Esophagus (tissue), 2 donors: ENCODE data around the gene GLYATL1B. TPM values are rescaled to one million over a fixed set of nuclear protein-coding genes. Genes with fewer than 3 reads are reported as not detected.
"Not testable (repeated sequence)": the region's sequence is repeated elsewhere in the genome, so short reads cannot be mapped to it uniquely, and the experiment has no call there.

Source experiments
- H3K27ac ChIP-seq, 2 donors: one replicate each; pipeline ENCODE4 v1.5.1; 2013; ENCODE audit warnings: low read depth in 2 of 2, mild to moderate bottlenecking in 2 of 2, inconsistent platforms in 1 of 2, low read length in 1 of 2, moderate library complexity in 1 of 2
- H3K27me3 ChIP-seq, 2 donors: one replicate each; pipeline ENCODE4 v1.6.1; 2013; ENCODE audit warnings: low read length in 2 of 2, control low read depth in 1 of 2, mild to moderate bottlenecking in 1 of 2; ENCODE audit not compliant: insufficient read depth in 2 of 2, control insufficient read depth in 1 of 2
- H3K36me3 ChIP-seq, 2 donors: one replicate each; pipeline ENCODE4 v1.6.1; 2013; ENCODE audit warnings: low read length in 1 of 2; ENCODE audit not compliant: control insufficient read depth in 2 of 2, insufficient read depth in 2 of 2
- H3K4me1 ChIP-seq, 2 donors: one replicate each; pipeline ENCODE4 v1.6.1; 2013; ENCODE audit warnings: low read length in 1 of 2; ENCODE audit not compliant: control insufficient read depth in 2 of 2, insufficient read depth in 2 of 2
- H3K4me3 ChIP-seq, 2 donors: one replicate each; pipeline ENCODE4 v1.5.1; 2013; ENCODE audit warnings: low read length in 2 of 2, mild to moderate bottlenecking in 2 of 2, low read depth in 1 of 2, moderate library complexity in 1 of 2
- H3K9me3 ChIP-seq, 2 donors: one replicate each; pipeline ENCODE4 v1.6.1; 2013; ENCODE audit warnings: mild to moderate bottlenecking in 2 of 2, low read depth in 1 of 2, low read length in 1 of 2, moderate library complexity in 1 of 2; ENCODE audit not compliant: control insufficient read depth in 2 of 2, insufficient read depth in 1 of 2
- WGBS, 2 donors: extraction: QIAGEN DNeasy Blood & Tissue Kit; methylation state at CpG; one replicate each; pipeline ENCODE4 v1.1.7; 2013; 5-methylcytosine and 5-hydroxymethylcytosine counted together
- polyA plus RNA-seq, 2 donors: library from polyadenylated mRNA; stranded (reverse); fragments of 200-250 nt; gene quantifications; one replicate each; pipeline ENCODE4 v1.2.3, GENCODE V29; 2013
- donor health status: healthy with polysubstance abuse.
- donor health status: Bipolar disorder and iron deficiency.

GLYATL1B gene, protein sequence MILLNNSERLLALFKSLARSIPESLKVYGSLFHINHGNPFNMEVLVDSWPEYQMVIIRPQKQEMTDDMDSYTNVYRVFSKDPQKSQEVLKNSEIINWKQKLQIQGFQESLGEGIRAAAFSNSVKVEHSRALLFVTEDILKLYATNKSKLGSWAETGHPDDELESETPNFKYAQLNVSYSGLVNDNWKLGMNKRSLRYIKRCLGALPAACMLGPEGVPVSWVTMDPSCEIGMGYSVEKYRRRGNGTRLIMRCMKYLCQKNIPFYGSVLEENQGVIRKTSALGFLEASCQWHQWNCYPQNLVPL
- polyA plus RNA-seq = not detected

DNA sequence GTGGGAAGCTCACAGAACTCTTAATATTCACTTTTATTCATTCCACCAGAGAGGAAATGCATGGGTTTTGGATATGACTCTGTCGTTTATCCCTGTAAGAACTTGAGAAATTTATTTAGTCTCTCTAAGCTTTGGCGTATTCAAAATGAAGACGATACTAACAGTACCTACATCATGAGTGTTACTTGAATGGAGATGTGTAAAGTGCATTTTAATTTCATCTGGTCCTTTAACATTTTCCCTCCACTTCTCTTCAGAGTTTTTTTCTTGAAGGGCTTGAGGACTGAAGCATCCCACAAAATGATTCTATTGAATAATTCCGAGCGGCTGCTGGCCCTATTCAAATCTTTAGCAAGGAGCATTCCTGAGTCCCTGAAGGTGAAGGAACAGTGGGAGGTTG, at the start of gene GLYATL1B:
Gene GLYATL1B, plus strand, starts transcription at position 301 of the 400 bp plus-strand sequence. Its CDS starts 0 bp downstream, at position 301.
- H3K27ac ChIP-seq, H3K36me3 ChIP-seq, H3K4me1 ChIP-seq, H3K9me3 ChIP-seq, H3K4me3 ChIP-seq, H3K27me3 ChIP-seq: not testable (repeated sequence)
- 88 to 91% methylated on average over 5 of the region's 5 CpGs for WGBS, 2 donors

DNA sequence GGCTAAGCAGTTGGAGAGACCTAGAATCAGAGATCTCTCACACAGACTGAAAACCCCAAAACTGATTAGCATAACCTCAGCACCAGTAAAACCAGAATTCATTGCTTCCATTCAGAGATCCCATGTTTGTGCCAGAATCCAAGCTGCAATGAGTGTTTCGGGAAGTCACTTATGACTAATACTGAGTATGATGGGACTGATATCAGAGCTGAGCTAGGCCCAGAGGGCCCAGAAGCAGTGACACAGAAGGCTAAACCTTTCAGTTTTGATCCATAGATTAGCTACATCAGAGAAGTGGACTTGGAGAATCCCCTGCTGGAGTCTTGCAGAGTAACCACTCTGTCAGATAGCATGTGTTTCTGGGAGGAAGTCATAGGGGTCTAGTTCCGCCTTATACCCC, 49.6 kb upstream of the GLYATL1B start:
- not testable (repeated sequence) for H3K4me1 ChIP-seq, H3K9me3 ChIP-seq, H3K4me3 ChIP-seq, H3K27me3 ChIP-seq, H3K36me3 ChIP-seq, H3K27ac ChIP-seq
- 91 to 93% methylated on average over 2 of the region's 2 CpGs for WGBS, 2 donors

DNA sequence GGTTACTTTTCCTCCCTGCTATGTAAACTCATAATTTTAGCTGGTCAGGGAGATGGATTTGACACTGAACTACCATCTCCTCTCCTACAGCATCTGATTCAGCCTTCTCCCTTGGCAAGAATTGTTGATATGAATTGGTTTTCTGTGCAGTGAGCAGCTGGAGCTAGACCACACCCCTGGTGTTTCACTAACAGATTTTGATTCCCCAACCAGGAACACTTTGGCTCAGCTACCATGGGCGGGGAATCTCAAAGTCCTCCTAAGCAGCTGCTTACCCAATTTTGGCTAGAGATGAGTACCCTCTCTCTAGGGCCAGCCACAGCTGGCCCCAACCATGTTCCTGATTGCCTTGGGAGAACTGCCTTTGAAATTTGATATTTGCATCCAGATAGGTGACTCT, 48.7 kb upstream of the GLYATL1B start:
- H3K4me1 ChIP-seq, H3K27me3 ChIP-seq, H3K27ac ChIP-seq, H3K4me3 ChIP-seq, H3K36me3 ChIP-seq, H3K9me3 ChIP-seq: not testable (repeated sequence)
- 40 to 71% methylated on average over 1 of the region's 1 CpG for WGBS, 2 donors

DNA sequence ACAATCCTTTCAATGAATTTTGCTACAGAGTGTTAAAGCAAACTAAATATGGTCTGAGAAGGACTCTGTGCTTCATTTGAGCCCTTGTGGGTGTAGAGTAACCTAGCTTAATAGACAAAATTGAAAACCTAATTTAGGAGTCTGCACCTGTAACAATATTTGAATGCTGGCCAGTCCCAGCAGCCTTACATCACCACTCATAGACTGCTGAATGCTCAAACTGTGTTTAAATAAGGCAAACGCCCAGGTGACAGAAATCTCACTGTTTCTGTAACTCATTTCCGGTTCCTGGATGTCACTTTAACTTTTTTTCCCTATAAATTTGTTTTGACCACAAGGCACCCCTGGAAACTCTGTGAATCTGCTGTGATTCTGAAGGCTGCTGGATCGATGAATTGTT, 45.5 kb upstream of the GLYATL1B start:
- no peak overlapping the region for H3K27ac ChIP-seq
- 55 to 56% methylated on average over 3 of the region's 3 CpGs for WGBS, 2 donors
- H3K9me3 ChIP-seq = no peaks in the 10 kb centered on the region
- H3K4me1 ChIP-seq = no peaks in the 10 kb centered on the region
- no peak overlapping the region for H3K4me3 ChIP-seq
- H3K36me3 ChIP-seq = no peaks in the 10 kb centered on the region
- no peaks in the 10 kb centered on the region for H3K27me3 ChIP-seq

DNA sequence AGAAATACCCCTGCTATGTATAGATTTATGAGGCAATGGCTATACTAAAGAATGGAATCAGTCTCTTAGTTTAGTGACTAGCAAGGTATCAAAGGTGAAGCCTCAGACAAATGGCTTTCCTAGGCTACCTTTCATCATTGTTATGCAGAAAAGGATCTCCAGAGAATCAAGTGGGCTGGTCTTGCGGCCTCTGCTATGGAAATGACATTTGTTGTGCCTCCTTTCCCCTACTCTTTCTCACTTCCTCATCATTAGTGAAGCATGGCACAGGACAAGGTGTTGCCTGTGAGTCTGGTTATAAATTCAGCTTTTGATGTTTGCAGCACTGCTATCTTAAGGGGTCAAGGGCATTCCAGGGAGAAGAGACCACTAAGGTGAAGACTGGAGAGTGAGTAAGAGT, 34.7 kb upstream of the GLYATL1B start:
- H3K9me3 ChIP-seq = not testable (repeated sequence)

DNA sequence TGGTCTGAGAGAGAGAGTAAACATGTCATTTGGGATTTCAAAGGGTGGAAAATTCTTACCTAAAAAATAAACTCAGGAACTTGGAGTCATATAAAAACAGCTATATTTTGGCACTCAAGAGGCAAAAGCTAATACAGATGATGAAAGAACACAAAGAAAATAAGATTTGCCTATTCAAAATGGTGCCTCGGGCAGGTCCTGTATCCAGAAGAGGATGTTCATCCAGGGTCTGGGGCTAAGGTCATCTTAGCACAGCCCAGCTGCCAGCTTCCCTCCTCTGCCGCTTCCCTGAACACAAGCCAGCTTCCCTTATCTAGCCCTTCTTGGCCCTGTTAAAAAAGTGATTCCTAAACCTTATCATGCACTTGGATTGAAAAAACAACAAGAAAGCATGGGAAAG, 33.8 kb upstream of the GLYATL1B start:
- not testable (repeated sequence) for H3K36me3 ChIP-seq, H3K27ac ChIP-seq, H3K9me3 ChIP-seq, H3K4me1 ChIP-seq, H3K27me3 ChIP-seq, H3K4me3 ChIP-seq
- 61 to 74% methylated on average over 2 of the region's 2 CpGs for WGBS, 2 donors

More for the DNA sequence above, 34.7 kb upstream of the GLYATL1B start:
- not testable (repeated sequence) for H3K27ac ChIP-seq, H3K4me3 ChIP-seq, H3K36me3 ChIP-seq, H3K4me1 ChIP-seq, H3K27me3 ChIP-seq
- WGBS, 2 donors = 83 to 89% methylated on average over 1 of the region's 1 CpG

DNA sequence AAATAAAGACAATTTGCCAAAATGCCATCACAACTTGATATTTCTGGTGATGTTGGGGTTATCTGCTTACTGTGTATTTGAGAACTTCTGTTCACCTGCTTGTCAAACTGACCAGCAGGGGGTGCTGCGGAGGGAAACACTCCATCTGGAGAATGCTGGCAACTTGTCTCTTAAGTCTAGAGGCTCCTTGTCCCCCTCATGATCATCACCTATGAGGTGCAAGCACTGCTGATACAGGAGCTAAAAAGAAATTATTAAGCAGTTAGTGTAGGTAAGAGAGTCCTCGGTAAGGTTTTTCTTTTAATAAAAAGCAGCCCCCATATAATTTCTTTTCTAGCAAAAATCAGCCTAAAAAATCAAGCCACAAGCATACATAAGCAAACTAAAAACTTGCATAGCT, 32.7 kb upstream of the GLYATL1B start:
- H3K27me3 ChIP-seq = no peaks in the 10 kb centered on the region
- H3K9me3 ChIP-seq = no peaks in the 10 kb centered on the region
- 28 to 39% methylated on average over 2 of the region's 2 CpGs for WGBS, 2 donors

DNA sequence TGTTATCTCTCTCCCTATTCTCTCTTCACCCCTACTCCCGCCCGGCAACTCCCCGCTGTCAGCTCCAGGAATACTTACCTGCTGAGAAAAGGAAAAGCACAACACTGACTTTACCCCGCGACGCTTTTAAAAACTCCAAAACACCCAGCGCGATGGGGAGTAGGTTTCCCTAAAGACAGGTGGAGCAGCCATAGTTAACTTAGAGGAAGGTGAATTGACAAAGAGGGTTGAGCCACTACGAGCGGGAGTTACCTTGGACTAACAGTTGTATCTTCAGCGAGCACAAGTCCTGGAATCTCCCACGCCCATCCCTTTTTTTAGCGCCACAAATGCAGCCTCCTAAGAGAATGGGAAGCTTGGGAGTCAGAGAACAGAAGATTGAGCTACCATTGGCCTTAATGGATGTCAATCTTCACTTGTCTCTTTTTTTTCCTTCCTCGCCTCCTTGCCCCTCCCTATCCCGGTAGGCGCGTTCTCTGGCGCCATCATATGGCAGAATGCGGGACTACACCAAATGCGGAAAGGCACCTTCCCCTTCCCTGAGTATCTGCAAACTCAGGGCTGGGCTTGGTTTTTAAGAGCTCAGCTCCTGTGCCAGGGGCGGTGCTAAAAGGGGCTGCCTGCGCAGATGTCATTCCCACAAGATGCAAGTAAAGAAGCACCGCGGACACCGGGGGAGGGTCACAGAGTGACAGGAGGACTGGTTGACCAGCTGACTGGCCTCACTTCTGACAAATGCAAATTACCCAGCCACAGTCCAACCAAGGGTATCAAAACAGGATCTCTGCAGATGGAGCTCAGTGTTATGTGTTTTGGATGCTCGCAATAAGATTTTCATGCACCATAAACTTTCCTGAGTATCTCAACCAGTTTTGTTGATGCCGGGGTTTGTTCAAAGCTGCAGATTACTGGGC, 27.7 kb upstream of the GLYATL1B start:
- H3K4me3 ChIP-seq = peak overlapping the region in 1 of 2 donors; percentile 5
- not testable (repeated sequence) for H3K36me3 ChIP-seq, H3K27me3 ChIP-seq, H3K9me3 ChIP-seq, H3K4me1 ChIP-seq, H3K27ac ChIP-seq
- 7 to 9% methylated on average over 27 of the region's 27 CpGs for WGBS, 2 donors

More for the DNA sequence above, 32.7 kb upstream of the GLYATL1B start:
- no peaks in the 10 kb centered on the region for H3K4me1 ChIP-seq
- no peak overlapping the region for H3K27ac ChIP-seq
- H3K36me3 ChIP-seq = no peaks in the 10 kb centered on the region
- no peak overlapping the region for H3K4me3 ChIP-seq

DNA sequence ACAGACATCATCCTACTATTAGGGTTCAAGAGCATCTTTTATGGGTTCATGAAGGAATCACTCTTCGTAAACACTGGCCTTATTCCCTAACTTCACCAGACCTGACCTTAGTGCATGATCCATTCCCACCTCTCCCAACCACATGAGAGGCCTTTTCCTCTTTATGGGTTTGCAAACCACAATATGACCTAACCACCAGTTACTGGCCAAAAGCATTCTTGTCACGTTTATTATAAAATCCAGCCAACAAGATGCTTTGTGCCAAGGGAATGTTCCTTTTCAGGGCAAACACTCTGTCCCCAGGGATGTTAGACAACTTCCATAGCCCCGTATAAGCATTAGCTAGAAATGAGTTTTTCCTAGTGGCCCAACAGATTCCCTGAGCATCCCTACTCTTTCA, 26.0 kb upstream of the GLYATL1B start:
- not testable (repeated sequence) for H3K9me3 ChIP-seq, H3K4me1 ChIP-seq, H3K36me3 ChIP-seq, H3K27ac ChIP-seq, H3K4me3 ChIP-seq, H3K27me3 ChIP-seq
- 54 to 59% methylated on average over 3 of the region's 3 CpGs for WGBS, 2 donors
